ENCODE results near the gene ATE1.

The ATE1 gene

GRCh38 chr10:121695731-121696464 is 231.9 kb downstream of the ATE1 start:
- no peak for DNase-seq (ENCODE audit: low read depth)

- no peak for DNase-seq (ENCODE audit: low read depth)
These were observed 232.7 kb downstream of the ATE1 start for GRCh38 chr10:121694966-121695643.

GRCh38 chr10:121694327-121694965 is 233.4 kb downstream of the ATE1 start:
- no peak for DNase-seq (ENCODE audit: low read depth)

- no peak for DNase-seq (ENCODE audit: low read depth)
These were observed 235.2 kb downstream of the ATE1 start for GRCh38 chr10:121692626-121693025.

GRCh38 chr10:121690970-121691369 is 236.9 kb downstream of the ATE1 start:
- no peak for DNase-seq (ENCODE audit: low read depth)

Data from CMK (cell line).